Measurements from ENCODE around the gene CRHR2.

CRHR2 gene

DNA sequence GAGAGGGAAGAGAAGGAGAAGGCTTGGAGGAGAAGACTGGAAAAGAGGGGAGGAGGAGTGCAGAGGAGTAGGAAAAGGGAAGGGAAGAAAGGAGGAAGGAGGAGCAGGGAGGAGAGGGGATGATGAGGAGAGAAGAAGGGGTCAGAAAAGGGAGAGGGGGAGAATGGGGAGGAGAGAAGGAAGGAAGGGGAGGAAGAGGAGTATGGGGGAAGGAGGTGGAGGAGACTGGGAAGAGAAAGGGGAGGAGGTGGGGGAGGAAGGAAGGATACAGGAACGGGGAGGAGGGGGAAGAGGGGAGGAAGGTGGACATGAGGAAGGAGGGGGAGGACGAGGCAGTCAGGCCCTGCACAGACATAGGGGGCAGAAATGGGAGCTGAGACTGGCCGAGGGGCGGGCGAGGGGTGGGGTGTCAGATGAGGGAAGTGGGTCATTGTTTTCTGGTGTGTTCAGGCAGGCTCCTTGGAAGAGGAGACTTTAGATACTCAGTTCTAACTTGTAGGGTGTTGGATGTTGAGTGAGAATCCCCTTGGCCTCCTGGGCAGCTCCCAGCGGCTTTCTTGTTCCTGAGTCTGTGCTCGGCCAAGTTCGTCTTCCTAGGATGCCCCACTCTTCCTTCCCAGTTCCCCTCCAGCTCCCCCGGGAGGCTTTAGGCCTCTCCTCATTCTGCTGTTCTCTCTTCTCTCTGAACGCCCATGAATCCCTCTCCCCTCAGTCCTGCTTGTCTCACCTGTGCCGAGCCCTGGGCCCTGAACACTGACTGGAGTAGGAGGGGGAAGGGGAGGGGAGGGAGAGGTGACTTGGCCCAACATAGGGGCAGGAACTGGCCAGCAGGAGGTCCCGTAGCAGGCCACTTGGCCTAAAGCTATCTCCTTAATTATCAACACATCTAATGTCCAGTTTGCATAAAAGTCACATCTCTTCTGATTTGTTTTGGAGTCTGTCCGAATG, 12.8 kb upstream of the CRHR2 start:
- no peaks in the 10 kb centered on the region; the same call in 1 of the 2 replicates for H3K27me3 ChIP-seq (ENCODE audit: control insufficient read depth, insufficient read depth, low read length)
- no peaks in the 10 kb centered on the region for H3K9me3 ChIP-seq (ENCODE audit: control insufficient read depth, insufficient read depth, low read length)
- no peak overlapping the region for H3K27ac ChIP-seq (ENCODE audit: low read depth, low read length)
- H3K4me3 ChIP-seq (ENCODE audit: low read depth, low read length), result no peak overlapping the region
- no peaks in the 10 kb centered on the region for H3K36me3 ChIP-seq (ENCODE audit: control insufficient read depth, insufficient read depth, low read length)
- H3K4me1 ChIP-seq (ENCODE audit: control insufficient read depth, insufficient read depth, low read length), result peaks cover 8% of the 10 kb centered on the region; the same call in 1 of the 2 replicates
- H3K9ac ChIP-seq (ENCODE audit: low read depth, low read length), result no peak overlapping the region

DNA sequence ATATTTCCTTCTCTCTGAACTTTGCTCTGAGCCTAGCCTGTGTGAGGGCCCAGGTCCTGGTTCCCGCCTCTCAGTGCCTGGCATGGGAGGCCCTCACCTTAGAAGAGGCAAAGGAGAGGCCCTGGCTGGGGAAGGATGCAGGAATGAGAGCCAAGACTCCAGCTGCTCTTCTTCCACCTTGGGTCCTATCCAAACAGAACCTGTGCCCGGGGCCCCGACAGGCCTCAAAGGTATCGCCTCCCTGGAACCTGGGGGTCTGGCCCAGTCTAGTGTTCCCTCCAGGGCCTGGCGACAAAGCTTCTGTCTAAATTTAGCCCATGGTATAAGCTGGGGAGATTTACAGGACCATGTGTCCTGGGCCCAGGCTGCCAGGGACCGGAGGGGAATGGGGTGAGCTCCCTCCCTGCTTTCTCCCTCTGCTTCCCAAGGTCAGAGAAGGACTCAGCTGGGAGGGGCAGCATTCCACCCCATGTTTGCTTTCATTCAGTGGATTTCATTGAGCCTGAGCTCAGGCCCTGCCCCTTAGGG, 12.0 kb upstream of the CRHR2 start:
- Histone ChIP-seq H3K27ac (ENCODE audit: low read depth, low read length) (no peak overlapping the region), H3K4me3 (ENCODE audit: low read depth, low read length) (no peak overlapping the region), H3K9me3 (ENCODE audit: control insufficient read depth, insufficient read depth, low read length) (no peaks in the 10 kb centered on the region), H3K27me3 (ENCODE audit: control insufficient read depth, insufficient read depth, low read length) (no peaks in the 10 kb centered on the region; the same call in 1 of the 2 replicates), H3K4me1 (ENCODE audit: control insufficient read depth, insufficient read depth, low read length) (peaks cover 8% of the 10 kb centered on the region; the same call in 1 of the 2 replicates), H3K9ac (ENCODE audit: low read depth, low read length) (no peak overlapping the region), H3K36me3 (ENCODE audit: control insufficient read depth, insufficient read depth, low read length) (no peaks in the 10 kb centered on the region)

DNA sequence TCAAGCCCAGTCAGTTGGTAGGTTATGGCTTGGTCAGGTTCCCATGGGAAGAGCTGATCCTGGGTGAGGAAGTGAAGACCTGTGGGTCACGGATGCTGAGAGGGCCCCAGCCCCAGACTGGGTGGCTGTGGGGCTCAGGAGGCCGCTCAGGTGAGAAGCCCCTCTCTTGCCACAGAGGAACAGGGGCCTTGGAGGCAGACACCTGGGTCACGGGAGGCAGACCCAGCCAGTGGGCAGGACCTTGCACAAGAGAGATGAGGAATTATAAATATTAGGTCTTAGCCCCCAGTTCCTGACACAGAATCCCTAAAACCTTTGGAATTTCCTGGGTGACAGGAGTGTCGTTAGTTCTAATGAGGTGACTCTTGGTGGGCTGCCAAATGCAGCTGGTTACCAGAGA, 10.6 kb upstream of the CRHR2 start:
- H3K4me3 ChIP-seq (ENCODE audit: low read depth, low read length), result no peak overlapping the region
- peaks cover 6% of the 10 kb centered on the region; the same call in 1 of the 2 replicates for H3K4me1 ChIP-seq (ENCODE audit: control insufficient read depth, insufficient read depth, low read length)
- no peak overlapping the region for H3K9ac ChIP-seq (ENCODE audit: low read depth, low read length)
- no peaks in the 10 kb centered on the region for H3K9me3 ChIP-seq (ENCODE audit: control insufficient read depth, insufficient read depth, low read length)
- H3K27ac ChIP-seq (ENCODE audit: low read depth, low read length), result no peak overlapping the region
- no peaks in the 10 kb centered on the region for H3K27me3 ChIP-seq (ENCODE audit: control insufficient read depth, insufficient read depth, low read length)
- no peaks in the 10 kb centered on the region for H3K36me3 ChIP-seq (ENCODE audit: control insufficient read depth, insufficient read depth, low read length)

DNA sequence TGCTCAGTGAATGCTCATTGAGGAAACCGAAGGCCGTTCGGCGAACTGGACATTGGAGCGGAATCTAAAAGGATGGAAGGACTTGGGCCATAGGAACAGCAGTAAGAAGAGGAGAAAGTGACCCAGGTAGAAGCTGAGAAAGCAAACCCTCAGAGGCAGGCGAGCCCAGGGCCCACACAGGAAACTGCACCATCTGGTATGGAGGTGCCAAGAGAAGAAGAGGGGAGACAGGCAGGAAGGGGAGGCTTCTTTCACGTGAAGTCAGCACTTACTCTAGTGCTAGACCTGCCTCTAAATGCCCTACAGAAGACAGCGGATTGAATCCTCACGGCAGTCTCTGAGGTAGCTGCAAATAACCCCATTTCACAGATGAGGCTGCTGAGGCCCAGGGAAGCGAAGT, 10.2 kb upstream of the CRHR2 start:
- no peak overlapping the region for H3K4me3 ChIP-seq (ENCODE audit: low read depth, low read length)
- no peaks in the 10 kb centered on the region for H3K9me3 ChIP-seq (ENCODE audit: control insufficient read depth, insufficient read depth, low read length)
- H3K27ac ChIP-seq (ENCODE audit: low read depth, low read length), result no peak overlapping the region
- H3K9ac ChIP-seq (ENCODE audit: low read depth, low read length), result no peak overlapping the region
- peaks cover 2% of the 10 kb centered on the region; the same call in 1 of the 2 replicates for H3K4me1 ChIP-seq (ENCODE audit: control insufficient read depth, insufficient read depth, low read length)
- H3K27me3 ChIP-seq (ENCODE audit: control insufficient read depth, insufficient read depth, low read length), result no peaks in the 10 kb centered on the region
- H3K36me3 ChIP-seq (ENCODE audit: control insufficient read depth, insufficient read depth, low read length), result no peaks in the 10 kb centered on the region

DNA sequence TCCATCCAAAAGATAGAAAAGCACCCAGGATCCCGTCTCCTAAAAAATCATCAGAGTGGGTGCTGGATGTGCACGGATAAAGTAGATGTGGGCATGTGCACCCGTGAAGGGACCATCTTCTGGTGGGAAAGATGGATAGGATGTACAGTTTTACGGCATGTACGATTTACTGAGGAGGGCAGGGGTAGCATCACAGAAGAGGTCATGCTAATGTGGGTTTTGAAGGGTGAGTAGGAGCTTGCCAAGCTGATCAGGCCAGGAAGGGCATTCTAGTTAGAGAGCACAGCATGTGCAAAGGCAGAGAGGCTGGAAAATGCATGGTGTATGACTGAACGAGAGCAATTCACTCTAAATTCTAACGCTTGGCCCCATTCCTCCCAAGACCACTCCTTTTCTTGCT, 7.8 kb upstream of the CRHR2 start:
- Histone ChIP-seq H3K4me3 (ENCODE audit: low read depth, low read length) (no peak overlapping the region), H3K27ac (ENCODE audit: low read depth, low read length) (no peak overlapping the region), H3K27me3 (ENCODE audit: control insufficient read depth, insufficient read depth, low read length) (no peaks in the 10 kb centered on the region; the same call in 1 of the 2 replicates), H3K36me3 (ENCODE audit: control insufficient read depth, insufficient read depth, low read length) (no peaks in the 10 kb centered on the region), H3K9ac (ENCODE audit: low read depth, low read length) (no peak overlapping the region), H3K9me3 (ENCODE audit: control insufficient read depth, insufficient read depth, low read length) (no peaks in the 10 kb centered on the region), H3K4me1 (ENCODE audit: control insufficient read depth, insufficient read depth, low read length) (no peaks in the 10 kb centered on the region)

DNA sequence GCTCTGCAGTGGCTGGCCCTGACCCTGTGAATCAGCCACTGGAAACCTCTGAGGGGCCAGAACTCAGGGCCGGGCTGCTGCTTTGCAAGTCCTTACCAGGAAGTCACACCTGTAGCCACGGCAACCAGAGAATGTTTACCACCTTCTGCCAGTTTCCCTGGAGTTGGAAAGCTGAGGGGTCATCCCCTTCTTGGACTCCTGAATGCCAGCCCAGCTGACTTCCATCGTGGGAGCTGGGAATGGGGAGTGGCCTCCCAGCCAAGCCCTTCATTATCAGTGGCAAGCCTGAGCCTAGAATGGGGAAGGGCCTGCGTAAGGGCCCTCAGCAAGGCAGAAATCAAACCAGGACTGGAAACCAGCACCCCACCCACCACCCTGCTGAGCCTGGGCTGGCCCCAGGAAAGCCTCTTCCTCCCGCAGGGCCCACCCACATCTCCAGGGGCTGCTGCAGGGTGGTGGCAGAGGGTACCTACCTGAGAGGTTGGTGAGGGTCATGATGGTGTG, 6.5 kb upstream of the CRHR2 start:
- peaks cover 12% of the 10 kb centered on the region for H3K27me3 ChIP-seq (ENCODE audit: control insufficient read depth, insufficient read depth, low read length)
- H3K4me3 ChIP-seq (ENCODE audit: low read depth, low read length), result no peak overlapping the region
- H3K36me3 ChIP-seq (ENCODE audit: control insufficient read depth, insufficient read depth, low read length), result no peaks in the 10 kb centered on the region
- H3K4me1 ChIP-seq (ENCODE audit: control insufficient read depth, insufficient read depth, low read length), result 0 out of 2 replicates have a peak, but pooled peaks cover 3% of the 10 kb centered on the region
- H3K9ac ChIP-seq (ENCODE audit: low read depth, low read length), result no peak overlapping the region
- no peaks in the 10 kb centered on the region for H3K9me3 ChIP-seq (ENCODE audit: control insufficient read depth, insufficient read depth, low read length)
- H3K27ac ChIP-seq (ENCODE audit: low read depth, low read length), result no peak overlapping the region

DNA sequence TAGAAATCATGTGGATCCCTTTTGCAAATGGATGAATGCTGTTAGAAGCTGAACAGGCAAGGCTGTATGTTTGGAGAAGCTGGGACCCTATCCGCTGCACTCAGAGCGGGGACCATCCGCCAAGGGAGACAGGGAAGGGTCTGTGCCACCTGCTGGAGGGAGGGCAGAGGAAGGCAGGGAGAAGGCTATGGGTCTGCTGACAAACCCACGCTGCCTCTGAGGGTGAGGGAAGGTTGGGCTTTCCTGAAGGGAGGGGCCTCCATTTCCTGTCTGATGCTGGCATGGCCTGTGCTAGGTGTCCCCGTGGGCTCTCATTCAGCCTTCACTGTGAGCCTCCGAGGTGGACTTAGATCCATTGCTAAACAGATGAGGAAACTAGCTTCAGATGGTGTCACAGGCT, 5.3 kb upstream of the CRHR2 start:
- Histone ChIP-seq H3K9me3 (ENCODE audit: control insufficient read depth, insufficient read depth, low read length) (no peaks in the 10 kb centered on the region), H3K4me1 (ENCODE audit: control insufficient read depth, insufficient read depth, low read length) (peaks cover 3% of the 10 kb centered on the region; the same call in 1 of the 2 replicates), H3K9ac (ENCODE audit: low read depth, low read length) (no peak overlapping the region), H3K27me3 (ENCODE audit: control insufficient read depth, insufficient read depth, low read length) (peaks cover 24% of the 10 kb centered on the region), H3K36me3 (ENCODE audit: control insufficient read depth, insufficient read depth, low read length) (no peaks in the 10 kb centered on the region), H3K27ac (ENCODE audit: low read depth, low read length) (no peak overlapping the region), H3K4me3 (ENCODE audit: low read depth, low read length) (no peak overlapping the region)

DNA sequence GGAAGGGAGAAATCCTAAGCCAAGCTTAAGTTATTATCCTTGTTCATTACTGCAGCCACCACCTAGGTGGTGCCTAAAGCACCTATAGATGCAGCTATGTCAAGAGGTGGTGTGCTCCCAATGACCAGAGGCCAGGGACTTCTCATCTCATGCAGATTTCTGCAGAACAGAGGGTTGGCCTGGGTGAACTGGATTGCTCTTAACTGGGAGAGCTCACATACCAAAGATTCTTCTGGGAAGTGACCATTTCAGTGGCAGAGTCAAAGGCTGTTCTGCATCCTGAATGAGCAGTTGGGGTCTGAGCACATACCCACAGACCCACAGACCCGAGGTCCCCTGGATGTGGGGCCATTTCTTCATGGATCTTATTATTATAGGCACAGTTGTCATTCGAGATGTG, 2.1 kb upstream of the CRHR2 start:
- peaks cover 10% of the 10 kb centered on the region for H3K4me1 ChIP-seq (ENCODE audit: control insufficient read depth, insufficient read depth, low read length)
- peaks cover 56% of the 10 kb centered on the region for H3K27me3 ChIP-seq (ENCODE audit: control insufficient read depth, insufficient read depth, low read length)
- H3K4me3 ChIP-seq (ENCODE audit: low read depth, low read length), result no peak overlapping the region
- no peak overlapping the region for H3K9ac ChIP-seq (ENCODE audit: low read depth, low read length)
- H3K36me3 ChIP-seq (ENCODE audit: control insufficient read depth, insufficient read depth, low read length), result no peaks in the 10 kb centered on the region
- no peaks in the 10 kb centered on the region for H3K9me3 ChIP-seq (ENCODE audit: control insufficient read depth, insufficient read depth, low read length)
- H3K27ac ChIP-seq (ENCODE audit: low read depth, low read length), result no peak overlapping the region

DNA sequence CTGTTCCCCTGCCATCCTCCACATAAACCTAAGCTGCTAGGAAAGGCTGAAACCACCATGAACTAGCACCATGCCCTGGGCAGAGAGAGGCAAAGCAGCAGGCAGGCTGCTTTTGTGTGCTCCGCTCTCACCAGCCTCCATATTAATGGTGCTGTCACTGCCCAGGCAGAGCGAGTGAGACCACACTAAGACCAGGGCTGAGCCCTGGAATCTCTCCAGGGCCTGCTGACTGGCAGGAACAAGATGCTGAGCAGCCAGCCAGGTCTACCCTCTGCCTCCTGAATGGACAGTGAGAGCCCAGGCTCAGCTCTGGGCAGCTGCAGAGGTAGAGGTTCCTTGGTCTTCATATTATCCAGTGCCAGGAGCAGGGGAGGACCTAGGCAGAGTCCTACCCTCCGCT, 1.6 kb upstream of the CRHR2 start:
- peaks cover 60% of the 10 kb centered on the region for H3K27me3 ChIP-seq (ENCODE audit: control insufficient read depth, insufficient read depth, low read length)
- H3K27ac ChIP-seq (ENCODE audit: low read depth, low read length), result no peak overlapping the region
- no peak overlapping the region for H3K4me3 ChIP-seq (ENCODE audit: low read depth, low read length)
- H3K9ac ChIP-seq (ENCODE audit: low read depth, low read length), result no peak overlapping the region
- no peaks in the 10 kb centered on the region for H3K36me3 ChIP-seq (ENCODE audit: control insufficient read depth, insufficient read depth, low read length)
- H3K9me3 ChIP-seq (ENCODE audit: control insufficient read depth, insufficient read depth, low read length), result no peaks in the 10 kb centered on the region
- H3K4me1 ChIP-seq (ENCODE audit: control insufficient read depth, insufficient read depth, low read length), result peaks cover 15% of the 10 kb centered on the region

DNA sequence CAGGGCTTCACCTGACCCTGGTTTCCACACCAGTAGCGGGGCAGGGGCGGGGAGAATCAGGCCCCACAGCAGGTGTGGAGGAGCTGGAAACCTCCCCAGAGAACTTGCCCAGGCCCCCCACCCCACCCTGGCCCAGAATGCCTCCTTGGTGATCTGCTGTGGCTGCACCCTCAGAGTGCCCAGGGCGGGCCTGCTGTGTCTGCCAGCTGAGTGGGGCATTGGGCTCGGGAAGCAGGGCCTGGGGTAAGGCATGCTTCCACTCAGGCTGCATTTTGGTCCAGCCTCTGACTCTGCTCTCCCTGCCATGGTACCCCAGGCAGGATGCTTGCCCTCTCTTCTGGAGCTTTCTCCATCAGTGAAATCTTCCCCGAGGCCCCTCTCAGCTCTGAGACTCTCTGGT, 1.1 kb upstream of the CRHR2 start:
- Histone ChIP-seq H3K9me3 (ENCODE audit: control insufficient read depth, insufficient read depth, low read length) (no peaks in the 10 kb centered on the region), H3K9ac (ENCODE audit: low read depth, low read length) (no peak overlapping the region), H3K4me3 (ENCODE audit: low read depth, low read length) (no peak overlapping the region), H3K27me3 (ENCODE audit: control insufficient read depth, insufficient read depth, low read length) (peaks cover 65% of the 10 kb centered on the region), H3K36me3 (ENCODE audit: control insufficient read depth, insufficient read depth, low read length) (no peaks in the 10 kb centered on the region), H3K4me1 (ENCODE audit: control insufficient read depth, insufficient read depth, low read length) (peaks cover 20% of the 10 kb centered on the region), H3K27ac (ENCODE audit: low read depth, low read length) (no peak overlapping the region)

DNA sequence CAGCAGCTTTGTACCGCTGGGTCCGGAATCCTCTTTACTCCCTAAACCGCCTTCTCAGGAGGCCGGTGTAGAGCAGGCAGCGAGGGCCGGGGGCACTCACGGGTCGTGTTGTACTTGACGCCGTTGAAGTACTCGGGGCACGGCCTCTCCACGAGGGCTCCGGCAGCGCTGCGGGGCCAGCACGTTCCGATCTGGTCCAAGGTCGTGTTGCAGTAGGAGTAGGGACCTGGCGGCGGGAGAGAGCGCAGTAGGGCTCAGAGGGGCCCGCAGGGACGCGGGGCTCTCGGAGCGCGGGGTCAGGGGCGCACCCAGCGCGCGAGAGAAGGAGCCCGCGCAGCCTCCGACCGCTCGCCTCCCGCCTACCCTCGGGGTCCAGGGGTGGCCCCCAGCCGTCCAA, 443 bp downstream of the CRHR2 start:
- Histone ChIP-seq H3K9ac (ENCODE audit: low read depth, low read length) (peak overlapping the region; percentile 14; the same call in 1 of the 2 replicates), H3K4me1 (ENCODE audit: control insufficient read depth, insufficient read depth, low read length) (peaks cover 21% of the 10 kb centered on the region), H3K27ac (ENCODE audit: low read depth, low read length) (no peak overlapping the region), H3K36me3 (ENCODE audit: control insufficient read depth, insufficient read depth, low read length) (no peaks in the 10 kb centered on the region), H3K4me3 (ENCODE audit: low read depth, low read length) (peak overlapping the region; percentile 67), H3K9me3 (ENCODE audit: control insufficient read depth, insufficient read depth, low read length) (no peaks in the 10 kb centered on the region), H3K27me3 (ENCODE audit: control insufficient read depth, insufficient read depth, low read length) (peaks cover 65% of the 10 kb centered on the region)

Data from HUES48 (cell line).